GM12878 (cell line): ENCODE measurements around the gene MAML2. TPM values are rescaled to one million over a fixed set of nuclear protein-coding genes. Genes with fewer than 3 reads are reported as not detected.

Experiments used
- ATAC-seq: fragments of 200-7000 bp; cut with Tn5 transposase; 3 replicates; pipeline ENCODE4 v1.9.1; 2020; ENCODE audit warnings: mild to moderate bottlenecking, moderate library complexity
- BruUV-seq: library from RNA; stranded (reverse); fragments of 400-500 nt; replicated peaks from 2 replicates; lab custom pipeline; 2021; lab: Mats Ljungman, UMichigan
- CTCF ChIA-PET: fragments of 300-600 bp; sonication (Branson Sonifier 250); formaldehyde crosslinking; extraction: SDS; loops from one replicate; lab custom pipeline; 2021; ENCODE audit warnings: inconsistent platforms; lab: Yijun Ruan, JAX
- POLR2A ChIA-PET: fragments of 350-600 bp; formaldehyde crosslinking; extraction: SDS; loops from one replicate; lab custom pipeline; 2021; ENCODE audit warnings: inconsistent platforms; lab: Charles Lee
- RAD21 ChIA-PET: fragments of 300-600 bp; sonication (Branson Sonifier 250); formaldehyde crosslinking; loops from one replicate; lab custom pipeline; 2023; ENCODE audit warnings: antibody characterized with exemption; ENCODE audit not compliant: unreplicated experiment; lab: Charles Lee
- SMC1A ChIA-PET: fragments of 300-600 bp; sonication (Branson Sonifier 250); formaldehyde crosslinking; loops from one replicate; lab custom pipeline; 2023; ENCODE audit not compliant: unreplicated experiment, uncharacterized antibody; lab: Charles Lee
- DNase-seq: peaks from one replicate; pipeline ENCODE4 v3.0.0-alpha.2; 2011; ENCODE audit warnings: low read depth, low spot score
- FAIRE-seq: peaks from 3 replicates; lab custom pipeline; 2011; peaks lifted over from hg19 to GRCh38; lab: Jason Lieb, UNC
- H2AFZ ChIP-seq: 2 replicates; pipeline ENCODE4 v1.6.0; 2011; ENCODE audit warnings: low read depth, low read length, control low read depth; ENCODE audit not compliant: control insufficient read depth
- H3K27ac ChIP-seq: 2 replicates; pipeline ENCODE4 v1.5.1; 2011; ENCODE audit warnings: control low read depth; ENCODE audit not compliant: control insufficient read depth, insufficient read depth
- H3K27me3 ChIP-seq, 2 experiments: replicated peaks in 1 of 2; 2 replicates each; pipeline versions ENCODE4 v1.6.0 to v1.6.1; 2011; ENCODE audit warnings: low read length in 1 of 2; ENCODE audit not compliant: control insufficient read depth in 2 of 2, insufficient read depth in 2 of 2
- H3K36me3 ChIP-seq, 2 experiments: 2 replicates each; pipeline ENCODE4 v1.5.1; 2011; ENCODE audit warnings: low read length in 1 of 2; ENCODE audit not compliant: control insufficient read depth in 2 of 2, insufficient read depth in 2 of 2
- H3K4me1 ChIP-seq: 2 replicates; pipeline ENCODE4 v1.6.1; 2011; ENCODE audit warnings: mild to moderate bottlenecking, low read length, moderate library complexity, mixed read lengths; ENCODE audit not compliant: control insufficient read depth, insufficient read depth
- H3K4me2 ChIP-seq: 2 replicates; pipeline ENCODE4 v1.6.0; 2011; ENCODE audit warnings: control low read depth; ENCODE audit not compliant: control insufficient read depth, insufficient read depth
- H3K4me3 ChIP-seq: fragments of 200-600 bp; sonication (generic); 2 replicates; pipeline ENCODE4 v1.5.1; 2016
- H3K79me2 ChIP-seq: 2 replicates; pipeline ENCODE4 v1.6.0; 2011; ENCODE audit warnings: low read length; ENCODE audit not compliant: control insufficient read depth, insufficient read depth
- H3K9ac ChIP-seq: 2 replicates; pipeline ENCODE4 v1.8.0; 2011; ENCODE audit warnings: low read length, control low read depth, mixed read lengths; ENCODE audit not compliant: control insufficient read depth, insufficient read depth
- H3K9me3 ChIP-seq: replicated peaks from 3 replicates; pipeline ENCODE4 v1.5.1; 2011; ENCODE audit warnings: mild to moderate bottlenecking, low read length; ENCODE audit not compliant: control insufficient read depth, insufficient read depth
- H4K20me1 ChIP-seq: 2 replicates; pipeline ENCODE4 v1.6.0; 2011; ENCODE audit not compliant: control insufficient read depth, insufficient read depth
- BHLHE40 ChIP-seq, 2 experiments: fragments of 450-650 bp in 1 of 2; IDR thresholded peaks; 2 replicates each; pipeline ENCODE4 v1.6.1; 2011 to 2017; ENCODE audit warnings: low read depth in 2 of 2, borderline replicate concordance in 1 of 2, improper control_type of control experiment in 1 of 2, low read length in 1 of 2, mild to moderate bottlenecking in 1 of 2
- CHD4 ChIP-seq: fragments of 200-600 bp; sonication (generic); IDR thresholded peaks from 2 replicates; pipeline ENCODE4 v1.6.1; 2016; ENCODE audit warnings: mild to moderate bottlenecking
- DPF2 ChIP-seq: fragments of 450-650 bp; IDR thresholded peaks from 2 replicates; pipeline ENCODE4 v1.6.1; 2017; ENCODE audit warnings: mild to moderate bottlenecking
- ETV6 ChIP-seq, 2 experiments: fragments of 450-650 bp in 1 of 2; IDR thresholded peaks in 1 of 2; conservative IDR thresholded peaks in 1 of 2; 2 replicates each; pipeline ENCODE4 v1.6.1; 2014; ENCODE audit warnings: antibody characterized with exemption in 1 of 2, borderline replicate concordance in 1 of 2, low read depth in 1 of 2, mild to moderate bottlenecking in 1 of 2, moderate library complexity in 1 of 2
- HDGF ChIP-seq: fragments of 450-650 bp; IDR thresholded peaks from 2 replicates; pipeline ENCODE4 v1.6.1; 2016; ENCODE audit warnings: antibody characterized with exemption
- JUND ChIP-seq: IDR thresholded peaks from 2 replicates; pipeline ENCODE4 v1.6.1; 2012; ENCODE audit warnings: low read depth, mild to moderate bottlenecking, low read length, improper control_type of control experiment, moderate library complexity
- KDM1A ChIP-seq: fragments of 200-600 bp; sonication (generic); IDR thresholded peaks from 2 replicates; pipeline ENCODE4 v1.6.1; 2016; ENCODE audit warnings: borderline replicate concordance
- RB1 ChIP-seq: fragments of 450-650 bp; formaldehyde crosslinking; IDR thresholded peaks from 2 replicates; pipeline ENCODE4 v1.6.1; 2017; ENCODE audit warnings: mild to moderate bottlenecking, borderline replicate concordance
- RFX5 ChIP-seq: IDR thresholded peaks from 2 replicates; pipeline ENCODE4 v1.6.1; 2011; ENCODE audit warnings: low read depth, low read length, improper control_type of control experiment
- SREBF2 ChIP-seq: IDR thresholded peaks from 2 replicates; pipeline ENCODE4 v1.6.1; 2012; ENCODE audit warnings: mild to moderate bottlenecking, low read length
- ZBED1 ChIP-seq: IDR thresholded peaks from 2 replicates; pipeline ENCODE4 v1.6.1; 2016; ENCODE audit warnings: borderline replicate concordance
- WGBS: methylation state at CpG from one replicate; pipeline ENCODE4 v1.1.6; 2016; ENCODE audit warnings: low lambda C conversion rate; ENCODE audit not compliant: insufficient replicate concordance, insufficient coverage; ENCODE audit errors: missing lambda C conversion rate; 5-methylcytosine and 5-hydroxymethylcytosine counted together
- in situ Hi-C: fragments of 300-500 bp; cut with MboI; formaldehyde crosslinking; loops from 9 replicates; pipeline ENCODE4 v1.14.3; 2018; ENCODE audit warnings: mixed read lengths
- intact Hi-C: fragments of 100-400 bp; cut with micrococcal nuclease; formaldehyde crosslinking; loops from one replicate; pipeline ENCODE4 v1.14.2; 2022; ENCODE audit not compliant: unreplicated experiment
- polyA plus RNA-seq, 11 experiments: library from polyadenylated mRNA; depleted of rRNA in 4 of 11; unstranded in 6 of 11; stranded (reverse) in 5 of 11; fragments of >200 nt; fragmentation: Nextera tagmentation in 4 of 11; fragmentation: Illumina TruSeq in 1 of 11; extraction: Ambion mirVana in 4 of 11; extraction: Trizol in 1 of 11; gene quantifications; 1 replicate in 1 of 11; 2 replicates in 10 of 11; pipeline versions ENCODE4 v1.2.1 to v1.2.3, GENCODE V29; 2011 to 2016; ENCODE audit warnings: inconsistent platforms in 2 of 11, missing spikeins in 2 of 11, low read depth in 1 of 11
- total RNA-seq, 4 experiments: library from RNA; depleted of rRNA in 3 of 4; stranded (reverse); fragments of >200 nt in 3 of 4; fragmentation: Illumina TruSeq in 1 of 4; extraction: Trizol in 1 of 4; gene quantifications; 2 replicates each; pipeline versions ENCODE4 v1.2.1 to v1.2.3, GENCODE V29; 2013 to 2021
- TF ChIP-seq, protein P1 (sequence below): fragments of 450-650 bp; IDR thresholded peaks from 2 replicates; pipeline ENCODE4 v1.6.1; 2017; ENCODE audit warnings: antibody characterized with exemption, mild to moderate bottlenecking, moderate library complexity

The MAML2 gene
- total and polyA plus RNA-seq, 10 of the 15 experiments (the other 5 are each of a cell fraction or from before 2014, with no cell fraction given): 2.5 to 15.1 (median 12.0) TPM

DNA sequence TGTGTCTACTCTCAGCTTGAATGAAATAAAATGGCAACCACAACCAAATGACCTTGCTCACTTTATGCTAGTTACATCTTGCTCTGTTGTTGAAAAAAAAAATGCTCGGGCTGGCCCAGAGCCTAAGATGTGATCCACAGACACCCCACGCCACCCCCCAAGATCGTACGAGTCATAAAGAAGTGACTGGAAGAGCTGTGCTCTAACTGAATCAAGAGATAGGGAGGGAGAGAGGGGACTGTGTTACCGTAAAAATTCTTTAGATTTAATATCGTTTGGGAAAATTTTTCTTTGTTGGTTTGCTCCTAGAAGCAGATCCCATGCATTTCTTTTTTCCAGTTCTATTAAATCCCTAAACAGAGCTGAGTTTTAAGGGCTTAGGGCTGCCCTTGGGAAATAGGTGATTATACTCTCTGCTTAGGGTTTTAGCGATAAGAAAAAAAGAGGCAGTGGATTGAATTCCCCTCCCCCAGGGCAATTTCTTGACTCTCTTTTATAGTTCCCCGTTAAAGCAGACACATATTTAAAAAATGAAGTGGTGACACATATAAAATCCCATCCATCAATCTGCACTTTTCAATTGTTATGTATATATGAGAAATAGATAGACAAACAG lies 14.5 kb downstream of the MAML2 start (continued):
- TF ChIP-seq, protein P1, sequence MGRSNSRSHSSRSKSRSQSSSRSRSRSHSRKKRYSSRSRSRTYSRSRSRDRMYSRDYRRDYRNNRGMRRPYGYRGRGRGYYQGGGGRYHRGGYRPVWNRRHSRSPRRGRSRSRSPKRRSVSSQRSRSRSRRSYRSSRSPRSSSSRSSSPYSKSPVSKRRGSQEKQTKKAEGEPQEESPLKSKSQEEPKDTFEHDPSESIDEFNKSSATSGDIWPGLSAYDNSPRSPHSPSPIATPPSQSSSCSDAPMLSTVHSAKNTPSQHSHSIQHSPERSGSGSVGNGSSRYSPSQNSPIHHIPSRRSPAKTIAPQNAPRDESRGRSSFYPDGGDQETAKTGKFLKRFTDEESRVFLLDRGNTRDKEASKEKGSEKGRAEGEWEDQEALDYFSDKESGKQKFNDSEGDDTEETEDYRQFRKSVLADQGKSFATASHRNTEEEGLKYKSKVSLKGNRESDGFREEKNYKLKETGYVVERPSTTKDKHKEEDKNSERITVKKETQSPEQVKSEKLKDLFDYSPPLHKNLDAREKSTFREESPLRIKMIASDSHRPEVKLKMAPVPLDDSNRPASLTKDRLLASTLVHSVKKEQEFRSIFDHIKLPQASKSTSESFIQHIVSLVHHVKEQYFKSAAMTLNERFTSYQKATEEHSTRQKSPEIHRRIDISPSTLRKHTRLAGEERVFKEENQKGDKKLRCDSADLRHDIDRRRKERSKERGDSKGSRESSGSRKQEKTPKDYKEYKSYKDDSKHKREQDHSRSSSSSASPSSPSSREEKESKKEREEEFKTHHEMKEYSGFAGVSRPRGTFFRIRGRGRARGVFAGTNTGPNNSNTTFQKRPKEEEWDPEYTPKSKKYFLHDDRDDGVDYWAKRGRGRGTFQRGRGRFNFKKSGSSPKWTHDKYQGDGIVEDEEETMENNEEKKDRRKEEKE: no peak
- TF ChIP-seq, all 136 proteins: peak for 0

DNA sequence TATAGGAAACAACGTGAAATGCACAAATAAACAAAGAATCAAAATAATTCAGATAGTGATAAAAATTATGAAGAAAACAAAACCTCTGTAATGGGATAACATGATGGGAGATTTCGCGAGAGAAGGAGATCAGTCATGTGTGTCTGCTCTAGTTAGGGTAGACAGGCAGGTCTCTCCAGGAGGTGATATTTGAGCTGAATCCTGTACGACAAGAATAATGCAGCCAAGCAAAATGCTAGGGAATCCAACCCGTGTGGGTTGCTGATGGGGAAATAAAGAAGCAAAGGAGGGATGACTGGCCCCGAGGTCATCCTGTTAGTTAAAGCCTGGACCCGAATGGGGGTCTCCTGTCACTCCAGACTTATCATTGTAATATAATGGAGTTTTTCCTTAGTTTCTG lies 16.0 kb downstream of the MAML2 start:
- TF ChIP-seq SREBF2: no peak
- TF ChIP-seq DPF2: no peak
- TF ChIP-seq ZBED1: no peak
- no peak for TF ChIP-seq BHLHE40 (IDR thresholded peaks at IDR 0.05; ENCODE audit: borderline replicate concordance in 1 of 2, low read depth in 2 of 2, low read length in 1 of 2)
- TF ChIP-seq ETV6 (conservative IDR thresholded peaks at IDR 0.05 in 1 of 2, IDR thresholded peaks at IDR 0.05 in 1 of 2; ENCODE audit: borderline replicate concordance in 1 of 2, low read depth in 1 of 2): no peak
- TF ChIP-seq HDGF: no peak
- TF ChIP-seq JUND: no peak
- no peak for TF ChIP-seq RB1
- no peak for TF ChIP-seq RFX5
- no peak for TF ChIP-seq KDM1A
- TF ChIP-seq CHD4: no peak
- TF ChIP-seq, all 136 proteins: peak for 0
- Histone ChIP-seq H4K20me1 (no peaks in the 10 kb centered on the region; the same call in none of the 2 replicates), H3K9me3 (no peaks in the 10 kb centered on the region), H3K4me2 (no peak overlapping the region), H3K36me3 (peaks cover 0 to 7% of the 10 kb centered on the region in 2 experiments; a peak in 1 of 4 replicates), H3K79me2 (peaks cover 76% of the 10 kb centered on the region), H3K9ac (no peak overlapping the region), H2AFZ (no peak overlapping the region), H3K27me3 (no peaks in the 10 kb centered on the region), H3K27ac (no peak overlapping the region), H3K4me3 (no peak overlapping the region), H3K4me1 (0 out of 2 replicates have a peak, but pooled peaks cover 5% of the 10 kb centered on the region)
- ChIA-PET SMC1A (interaction anchor here (0.6 to 1.9 kb wide), 2 partner anchors 11 to 312 kb away, joined by 4 to 7 read pairs; no protein-coding TSS in a partner anchor), RAD21 (interaction anchor here (0.6 kb wide), 1 partner anchor 11 kb away, joined by 3 read pairs; no protein-coding TSS in a partner anchor), CTCF (interaction anchor here (0.7 to 1.5 kb wide), 2 partner anchors 11 to 211 kb away, joined by 3 to 5 read pairs; no protein-coding TSS in a partner anchor), POLR2A (no interaction called here)
- DNase-seq: no peak
- BruUV-seq: no TSS peak
- in situ Hi-C loops (no loop called here), intact Hi-C loops (no loop called here)
- ATAC-seq: no peak
- no peak for FAIRE-seq
- WGBS: 93% methylated on average over 7 of the region's 7 CpGs
